ENCODE data around the gene TEX51.

The TEX51 gene

DNA sequence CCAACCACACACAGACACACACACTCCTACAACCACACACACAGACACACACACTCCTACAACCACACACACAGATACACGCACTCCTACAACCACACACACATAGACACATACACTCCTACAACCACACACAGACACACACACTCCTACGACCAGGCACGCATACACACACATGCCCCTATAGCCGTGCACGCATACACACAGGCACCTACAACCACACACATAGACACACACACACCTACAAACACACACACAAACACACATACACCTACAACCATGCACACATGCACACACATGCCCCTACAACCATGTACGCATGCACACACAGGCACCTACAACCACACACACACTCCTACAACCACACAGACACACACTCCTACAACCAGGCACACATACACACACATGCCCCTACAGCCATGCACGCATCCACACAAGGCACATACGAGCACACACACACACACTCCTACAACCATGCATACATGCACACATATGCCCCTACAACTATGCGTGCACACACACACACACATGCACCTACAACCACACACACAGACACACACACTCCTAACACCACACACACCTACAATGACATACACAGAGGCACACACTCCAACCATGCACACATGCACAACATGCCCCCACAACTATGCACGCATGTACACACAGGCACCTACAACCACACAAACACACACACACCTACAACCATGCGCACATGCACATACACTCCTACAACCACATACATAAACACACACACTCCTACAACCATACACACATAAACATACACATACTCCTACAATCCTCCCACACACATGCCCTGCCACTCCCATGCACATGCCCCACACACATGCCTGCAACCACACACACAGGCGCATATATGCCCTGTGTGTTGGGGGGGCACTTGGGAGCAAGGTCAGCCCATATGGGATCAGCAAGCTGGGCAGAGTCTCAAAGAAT lies 19.1 kb upstream of the TEX51 start:
- DNase-seq (ENCODE audit: low read depth), result no peak

GRCh38 chr2:126880324-126880723 lies 18.4 kb upstream of the TEX51 start:
- DNase-seq (ENCODE audit: low read depth), result no peak

DNA sequence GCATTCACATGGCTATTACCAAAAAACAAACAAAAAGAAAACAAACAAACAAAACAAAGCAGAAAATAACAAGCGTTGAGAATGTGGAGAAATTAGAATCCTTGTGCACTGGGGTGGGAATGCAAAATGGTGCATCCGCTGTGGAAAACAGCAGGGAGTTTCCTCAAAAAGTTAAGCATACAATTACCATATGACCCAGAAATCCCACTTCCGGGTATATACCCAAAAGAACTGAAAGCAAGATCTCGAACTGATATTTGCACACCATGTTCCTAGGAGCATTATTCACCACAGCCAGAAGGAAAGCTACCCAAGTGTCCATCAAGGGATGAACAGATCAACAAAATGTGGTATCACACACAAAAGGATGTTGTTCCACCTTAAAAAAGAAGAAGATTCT lies 17.9 kb upstream of the TEX51 start:
- no peak for DNase-seq (ENCODE audit: low read depth)

GRCh38 chr2:126881591-126881990 lies 17.1 kb upstream of the TEX51 start:
- DNase-seq (ENCODE audit: low read depth), result no peak

DNA sequence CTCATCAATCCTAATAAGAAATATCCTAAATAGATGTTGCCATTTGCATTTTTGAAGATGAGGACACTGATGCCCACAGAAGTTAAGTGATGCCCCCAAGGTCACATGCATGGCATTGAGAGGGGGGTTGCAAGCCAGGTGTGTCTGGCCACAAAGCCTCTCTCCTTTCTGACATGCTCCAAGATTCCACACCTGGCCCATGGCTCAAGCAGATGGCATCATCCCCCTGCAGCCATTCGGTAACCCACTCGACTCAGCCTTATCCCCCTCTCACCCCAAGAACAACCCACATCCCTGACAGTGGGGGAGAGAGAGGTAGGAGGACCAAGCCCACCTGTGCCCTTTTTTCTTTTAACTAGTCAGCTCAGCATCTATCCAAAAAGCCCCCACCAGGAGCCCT lies 16.5 kb upstream of the TEX51 start:
- no peak for DNase-seq (ENCODE audit: low read depth)

DNA sequence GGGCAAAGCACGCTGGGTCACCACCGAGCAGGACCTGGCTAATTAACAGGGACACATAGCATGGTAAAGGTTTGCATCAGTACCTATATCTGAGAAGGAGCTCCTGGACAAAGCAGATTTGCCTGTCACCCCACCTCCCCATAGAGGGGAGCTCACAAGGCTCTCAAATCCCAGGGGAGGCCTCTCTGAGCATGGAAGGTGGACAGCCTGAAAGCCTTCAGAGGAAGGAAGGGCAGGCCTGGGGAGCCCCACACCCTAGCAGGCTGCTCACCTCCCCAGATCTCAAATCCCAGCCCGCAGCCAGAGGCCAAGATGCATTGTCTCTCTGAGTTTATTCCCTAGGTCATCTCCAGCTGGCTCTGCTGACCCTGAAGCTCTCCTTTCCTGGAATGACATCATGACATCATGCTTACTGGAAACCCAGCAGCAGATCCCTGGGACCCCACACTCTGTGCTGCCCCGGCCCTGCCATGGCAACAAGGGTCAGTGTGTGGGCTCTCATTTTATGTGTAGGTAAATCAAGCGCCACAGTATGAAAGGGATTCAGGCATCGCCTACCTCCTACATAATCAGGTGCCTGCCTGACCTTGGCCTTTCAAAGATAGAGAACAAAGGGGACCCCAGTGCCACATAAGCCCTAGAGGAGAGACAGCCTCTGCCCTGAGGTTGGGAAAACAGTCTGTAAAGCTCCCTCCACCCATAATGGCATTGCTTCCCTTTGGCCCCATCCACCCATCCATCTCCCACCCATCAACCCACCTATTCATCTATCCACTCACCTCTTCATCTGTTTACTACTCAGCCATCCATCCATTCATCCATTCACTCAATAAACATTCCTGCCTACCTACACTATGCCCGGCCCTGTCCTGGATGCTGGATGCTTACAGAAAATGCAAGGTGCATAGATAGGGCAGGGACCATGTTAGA lies 15.7 kb upstream of the TEX51 start:
- DNase-seq (ENCODE audit: low read depth), result no peak

GRCh38 chr2:126883666-126884040 lies 15.0 kb upstream of the TEX51 start:
- DNase-seq (ENCODE audit: low read depth), result no peak

DNA sequence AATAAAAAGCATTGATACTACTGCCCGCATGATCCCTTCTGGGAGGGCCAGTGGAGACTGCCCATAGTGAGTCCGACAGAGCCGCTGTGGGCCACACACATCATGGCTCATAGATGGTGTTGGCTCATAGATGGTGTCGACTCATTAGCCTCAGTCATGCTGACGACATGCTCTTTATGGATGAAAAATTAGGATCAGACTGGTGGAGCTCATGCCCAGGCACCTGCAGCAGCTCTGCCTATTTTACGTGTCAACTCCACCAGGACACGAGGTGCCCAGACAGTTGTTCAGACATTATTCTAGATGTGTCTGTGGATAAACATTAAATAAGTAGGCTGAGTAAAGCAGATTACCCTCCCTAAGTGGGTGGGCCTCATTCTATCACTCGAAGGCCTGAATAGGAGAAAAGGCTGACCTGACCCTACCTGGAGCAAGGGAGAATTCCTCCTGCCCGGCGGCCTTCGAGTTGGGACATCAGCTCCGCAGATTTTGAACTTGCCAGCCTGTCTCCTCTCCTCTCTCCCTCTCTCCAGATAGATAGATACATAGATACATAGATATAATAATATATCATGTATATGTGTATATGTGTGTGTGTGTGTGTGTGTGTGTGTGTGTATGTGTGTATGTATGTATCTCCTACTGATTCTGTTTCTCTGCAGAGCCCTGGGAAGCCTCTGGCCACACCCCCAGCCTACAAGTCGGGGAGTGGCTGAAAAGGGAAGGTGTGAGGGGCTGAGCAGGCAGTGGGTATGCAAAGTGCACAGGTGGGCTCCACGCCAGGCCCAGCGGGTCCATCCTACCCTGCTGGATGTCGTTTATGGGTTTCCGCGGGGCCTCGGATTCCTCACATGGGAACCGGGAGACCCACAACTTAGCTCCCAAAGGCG lies 13.6 kb upstream of the TEX51 start:
- no peak for DNase-seq (ENCODE audit: low read depth)

- no peak for DNase-seq (ENCODE audit: low read depth)
These were observed 12.9 kb upstream of the TEX51 start for GRCh38 chr2:126885751-126886210.

DNA sequence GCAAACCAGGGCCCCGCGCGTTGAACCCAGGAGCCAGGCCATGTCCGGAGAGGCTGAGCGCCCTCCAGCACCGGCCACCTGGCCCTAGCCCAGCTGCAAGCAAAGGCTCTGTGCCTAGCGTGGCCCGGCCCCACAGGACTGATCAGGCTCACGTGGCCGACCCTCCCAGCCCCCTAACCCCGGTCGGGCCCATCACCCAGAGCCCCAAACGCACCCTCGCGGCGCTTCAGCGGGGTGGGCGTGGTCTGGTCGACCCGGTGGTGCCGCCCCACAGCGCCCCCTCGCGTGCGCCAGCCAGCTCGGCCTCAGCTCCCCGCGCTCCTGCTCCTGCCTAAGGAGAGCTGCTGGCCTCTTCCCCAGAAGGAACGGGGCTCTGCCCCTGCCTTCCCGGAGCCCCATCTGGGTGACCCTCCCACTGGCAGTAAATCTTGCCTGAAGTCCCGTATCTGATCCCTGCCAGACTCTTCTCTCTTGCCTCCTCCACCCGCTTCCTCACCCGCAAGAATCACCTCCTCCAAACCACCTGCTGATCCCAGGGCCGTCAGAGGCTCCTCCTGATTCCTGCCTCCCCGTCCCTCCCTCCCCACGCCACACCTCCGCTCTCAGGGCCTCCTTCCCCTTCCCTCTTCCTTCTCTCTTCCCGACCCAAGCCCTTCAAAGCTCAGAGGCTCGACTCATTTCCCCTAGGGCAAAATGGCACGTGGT lies 12.3 kb upstream of the TEX51 start:
- DNase-seq (ENCODE audit: low read depth), result no peak

- no peak for DNase-seq (ENCODE audit: low read depth)
These were observed 11.8 kb upstream of the TEX51 start for GRCh38 chr2:126886916-126887280.

- no peak for DNase-seq (ENCODE audit: low read depth)
These were observed 11.2 kb upstream of the TEX51 start for GRCh38 chr2:126887506-126887905.

GRCh38 chr2:126888046-126888445 lies 10.6 kb upstream of the TEX51 start:
- no peak for DNase-seq (ENCODE audit: low read depth)

GRCh38 chr2:126889071-126889470 lies 9.6 kb upstream of the TEX51 start:
- no peak for DNase-seq (ENCODE audit: low read depth)

DNA sequence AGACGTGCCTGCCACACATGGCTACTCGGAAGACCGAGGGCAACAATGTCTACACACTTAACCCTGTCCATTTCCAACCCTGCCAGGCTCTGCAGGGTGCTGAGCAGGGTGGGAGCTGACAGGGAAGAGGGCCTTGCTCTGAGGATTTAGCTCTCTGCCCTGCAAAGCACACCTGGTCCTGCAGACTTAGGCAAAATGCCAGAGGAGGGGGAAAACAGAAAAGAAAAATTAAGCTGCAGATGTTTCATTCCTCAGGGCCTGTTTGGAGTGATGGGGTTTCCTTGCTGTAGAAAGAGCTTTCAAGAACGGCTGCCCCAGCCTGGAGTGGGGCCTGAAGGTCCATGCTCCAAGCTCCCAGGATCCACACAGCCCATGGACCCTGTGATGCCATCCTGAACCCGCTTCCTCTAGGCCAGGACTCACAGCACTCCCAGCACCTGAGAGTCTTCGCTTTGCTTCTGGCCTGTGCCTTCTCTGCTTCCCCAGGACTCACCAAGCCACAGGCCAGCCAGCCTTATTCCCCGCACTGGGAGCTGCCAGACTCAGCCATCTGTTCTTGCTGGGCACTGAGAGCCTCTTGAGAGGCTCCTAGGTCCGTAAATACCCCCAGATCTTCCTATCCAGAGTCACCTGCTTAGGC lies 9.1 kb upstream of the TEX51 start:
- DNase-seq (ENCODE audit: low read depth), result no peak

- DNase-seq (ENCODE audit: low read depth), result no peak
These were observed 8.6 kb upstream of the TEX51 start for GRCh38 chr2:126890136-126890510.

GRCh38 chr2:126890551-126891450 lies 7.9 kb upstream of the TEX51 start:
- DNase-seq (ENCODE audit: low read depth), result no peak

DNA sequence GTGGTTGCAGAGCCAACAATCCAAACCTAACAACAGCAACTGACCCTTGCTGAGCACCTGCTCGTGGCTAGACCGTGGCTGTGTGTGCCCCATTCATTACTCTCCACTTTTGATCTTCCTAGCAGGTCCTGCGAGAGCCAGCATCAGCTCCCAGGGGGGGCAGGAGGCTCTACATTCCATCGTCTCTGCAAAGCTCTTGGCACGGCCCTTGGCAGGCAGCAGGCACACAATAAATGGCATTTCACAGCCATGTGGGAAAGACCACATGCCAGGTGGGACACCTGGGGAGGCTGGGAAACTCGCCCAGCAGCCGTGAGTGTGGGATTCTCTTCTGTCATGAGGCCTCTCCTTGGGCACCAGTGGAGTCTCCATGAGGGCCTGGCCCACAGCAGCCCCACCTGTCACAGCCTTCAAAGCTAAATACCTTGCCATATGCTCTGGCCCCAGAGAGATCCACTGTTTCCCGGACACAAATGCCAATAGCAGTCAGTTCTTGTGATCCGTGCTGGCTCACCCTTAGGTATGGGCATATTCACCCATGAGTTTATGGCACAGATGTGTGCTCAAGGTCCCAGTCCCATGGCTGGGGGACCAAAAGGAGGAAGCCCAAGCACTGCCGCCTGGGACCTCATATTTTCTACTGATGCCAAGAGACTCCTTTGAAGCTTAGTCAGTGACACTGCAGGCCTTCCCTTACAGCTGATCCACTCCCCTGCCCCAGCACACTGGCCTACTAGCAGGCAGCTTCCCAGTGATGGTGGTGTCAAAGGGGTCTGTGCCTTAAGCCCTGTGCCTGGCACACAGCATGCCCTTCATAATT lies 6.8 kb upstream of the TEX51 start:
- no peak for DNase-seq (ENCODE audit: low read depth)

GRCh38 chr2:126893153-126893552 lies 5.5 kb upstream of the TEX51 start:
- no peak for DNase-seq (ENCODE audit: low read depth)
